ENCODE measurements around the gene GFOD2.

GFOD2 gene

GRCh38 chr16:67654403-67654911, 64.7 kb downstream of the GFOD2 start:
- TF ChIP-seq POLR2A (IDR thresholded peaks at IDR 0.05; ENCODE audit: low read depth, low read length) (no peak), SPI1 (IDR thresholded peaks at IDR 0.05; ENCODE audit: low read depth, low read length) (no peak)
- FAIRE-seq (no peak), DNase-seq (ENCODE audit: insufficient read length, low spot score) (no peak)

- no peak for DNase-seq (ENCODE audit: insufficient read length, low spot score)
- FAIRE-seq, result no peak
- TF ChIP-seq POLR2A (IDR thresholded peaks at IDR 0.05; ENCODE audit: low read depth, low read length), result no peak
- no peak for TF ChIP-seq SPI1 (IDR thresholded peaks at IDR 0.05; ENCODE audit: low read depth, low read length)
- TF ChIP-seq PAX5 (IDR thresholded peaks at IDR 0.05; ENCODE audit: insufficient read depth, low read length, severe bottlenecking), result no peak
- TF ChIP-seq POU2F2 (IDR thresholded peaks at IDR 0.05; ENCODE audit: low read depth, low read length), result no peak
- TF ChIP-seq TAF1 (IDR thresholded peaks at IDR 0.05; ENCODE audit: low read depth, low read length), result no peak
- no peak for TF ChIP-seq POLR2AphosphoS5 (IDR thresholded peaks at IDR 0.05; ENCODE audit: low read depth, low read length)
Measured at GRCh38 chr16:67653789-67654402, 65.2 kb downstream of the GFOD2 start.

- FAIRE-seq, result no peak
- no peak for DNase-seq (ENCODE audit: insufficient read length, low spot score)
- TF ChIP-seq POU2F2 (IDR thresholded peaks at IDR 0.05; ENCODE audit: low read depth, low read length) (no peak), TAF1 (IDR thresholded peaks at IDR 0.05; ENCODE audit: low read depth, low read length) (no peak), POLR2A (IDR thresholded peaks at IDR 0.05; ENCODE audit: low read depth, low read length) (no peak), SPI1 (IDR thresholded peaks at IDR 0.05; ENCODE audit: low read depth, low read length) (no peak), POLR2AphosphoS5 (IDR thresholded peaks at IDR 0.05; ENCODE audit: low read depth, low read length) (no peak), PAX5 (IDR thresholded peaks at IDR 0.05; ENCODE audit: insufficient read depth, low read length, severe bottlenecking) (no peak)
Measured at GRCh38 chr16:67653128-67653788, 65.9 kb downstream of the GFOD2 start.

GRCh38 chr16:67652578-67653127, 66.5 kb downstream of the GFOD2 start:
- no peak for TF ChIP-seq PAX5 (IDR thresholded peaks at IDR 0.05; ENCODE audit: insufficient read depth, low read length, severe bottlenecking)
- TF ChIP-seq TAF1 (IDR thresholded peaks at IDR 0.05; ENCODE audit: low read depth, low read length), result no peak
- no peak for TF ChIP-seq POLR2A (IDR thresholded peaks at IDR 0.05; ENCODE audit: low read depth, low read length)
- no peak for FAIRE-seq
- DNase-seq (ENCODE audit: insufficient read length, low spot score), result no peak

GRCh38 chr16:67651847-67652246, 67.3 kb downstream of the GFOD2 start:
- DNase-seq (ENCODE audit: insufficient read length, low spot score) (no peak), FAIRE-seq (no peak)
- TF ChIP-seq POLR2AphosphoS5 (IDR thresholded peaks at IDR 0.05; ENCODE audit: low read depth, low read length), result no peak
- TF ChIP-seq POU2F2 (IDR thresholded peaks at IDR 0.05; ENCODE audit: low read depth, low read length), result no peak
- TF ChIP-seq PAX5 (IDR thresholded peaks at IDR 0.05; ENCODE audit: insufficient read depth, low read length, severe bottlenecking), result no peak
- TF ChIP-seq POLR2A (IDR thresholded peaks at IDR 0.05; ENCODE audit: low read depth, low read length), result no peak
- no peak for TF ChIP-seq TAF1 (IDR thresholded peaks at IDR 0.05; ENCODE audit: low read depth, low read length)
- TF ChIP-seq SPI1 (IDR thresholded peaks at IDR 0.05; ENCODE audit: low read depth, low read length), result no peak

DNA sequence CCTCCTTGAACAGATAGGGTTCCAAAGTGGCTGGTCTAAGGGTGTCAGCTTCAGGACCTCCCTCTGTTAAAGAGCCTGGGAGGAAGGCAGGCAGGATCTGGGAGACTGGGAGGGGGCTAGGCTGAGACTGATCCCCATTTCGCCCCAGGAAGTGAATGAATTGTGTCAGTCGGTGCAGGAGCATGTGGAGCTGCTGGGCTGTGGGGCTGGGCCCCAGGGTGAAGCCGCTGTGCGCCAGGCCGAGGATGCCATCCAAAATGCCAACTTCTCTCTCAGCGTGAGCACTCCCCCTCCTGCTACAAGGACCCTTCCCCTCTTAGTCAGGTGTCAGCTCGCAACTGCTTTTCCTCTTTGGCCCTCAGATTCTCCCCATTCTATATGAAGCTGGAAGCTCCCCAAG, 68.1 kb downstream of the GFOD2 start:
- TF ChIP-seq SPI1 (IDR thresholded peaks at IDR 0.05; ENCODE audit: low read depth, low read length), result no peak
- no peak for FAIRE-seq
- DNase-seq (ENCODE audit: insufficient read length, low spot score), result no peak

GRCh38 chr16:67650023-67650422, 69.1 kb downstream of the GFOD2 start:
- no peak for TF ChIP-seq TAF1 (IDR thresholded peaks at IDR 0.05; ENCODE audit: low read depth, low read length)
- no peak for TF ChIP-seq SPI1 (IDR thresholded peaks at IDR 0.05; ENCODE audit: low read depth, low read length)
- no peak for TF ChIP-seq POLR2AphosphoS5 (IDR thresholded peaks at IDR 0.05; ENCODE audit: low read depth, low read length)
- TF ChIP-seq POU2F2 (IDR thresholded peaks at IDR 0.05; ENCODE audit: low read depth, low read length), result no peak
- no peak for TF ChIP-seq POLR2A (IDR thresholded peaks at IDR 0.05; ENCODE audit: low read depth, low read length)
- no peak for TF ChIP-seq PAX5 (IDR thresholded peaks at IDR 0.05; ENCODE audit: insufficient read depth, low read length, severe bottlenecking)
- DNase-seq (ENCODE audit: insufficient read length, low spot score), result no peak
- no peak for FAIRE-seq

DNA sequence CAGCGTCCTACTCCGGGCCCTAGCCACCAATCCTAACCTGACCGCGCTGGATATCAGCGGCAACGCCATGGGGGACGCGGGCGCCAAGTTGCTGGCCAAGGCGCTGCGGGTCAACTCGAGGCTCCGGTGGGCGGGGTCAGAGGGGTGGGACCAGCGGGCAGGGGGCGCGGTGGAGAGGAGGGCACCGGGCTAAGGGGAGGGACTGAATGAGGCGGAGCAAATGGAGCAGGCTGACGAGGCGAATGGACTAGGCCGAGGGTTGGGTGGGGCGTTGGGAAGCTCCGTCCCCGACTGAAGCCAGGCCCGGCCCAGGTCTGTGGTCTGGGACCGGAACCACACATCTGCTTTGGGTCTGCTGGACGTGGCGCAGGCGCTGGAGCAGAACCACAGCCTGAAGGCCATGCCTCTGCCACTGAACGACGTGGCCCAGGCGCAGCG, 69.6 kb downstream of the GFOD2 start:
- no peak for FAIRE-seq
- DNase-seq (ENCODE audit: insufficient read length, low spot score), result no peak
- TF ChIP-seq PAX5 (IDR thresholded peaks at IDR 0.05; ENCODE audit: insufficient read depth, low read length, severe bottlenecking), result no peak
- TF ChIP-seq POLR2AphosphoS5 (IDR thresholded peaks at IDR 0.05; ENCODE audit: low read depth, low read length), result no peak
- no peak for TF ChIP-seq POLR2A (IDR thresholded peaks at IDR 0.05; ENCODE audit: low read depth, low read length)
- TF ChIP-seq TAF1 (IDR thresholded peaks at IDR 0.05; ENCODE audit: low read depth, low read length), result no peak
- TF ChIP-seq SPI1 (IDR thresholded peaks at IDR 0.05; ENCODE audit: low read depth, low read length), result no peak
- TF ChIP-seq POU2F2 (IDR thresholded peaks at IDR 0.05; ENCODE audit: low read depth, low read length), result no peak

DNA sequence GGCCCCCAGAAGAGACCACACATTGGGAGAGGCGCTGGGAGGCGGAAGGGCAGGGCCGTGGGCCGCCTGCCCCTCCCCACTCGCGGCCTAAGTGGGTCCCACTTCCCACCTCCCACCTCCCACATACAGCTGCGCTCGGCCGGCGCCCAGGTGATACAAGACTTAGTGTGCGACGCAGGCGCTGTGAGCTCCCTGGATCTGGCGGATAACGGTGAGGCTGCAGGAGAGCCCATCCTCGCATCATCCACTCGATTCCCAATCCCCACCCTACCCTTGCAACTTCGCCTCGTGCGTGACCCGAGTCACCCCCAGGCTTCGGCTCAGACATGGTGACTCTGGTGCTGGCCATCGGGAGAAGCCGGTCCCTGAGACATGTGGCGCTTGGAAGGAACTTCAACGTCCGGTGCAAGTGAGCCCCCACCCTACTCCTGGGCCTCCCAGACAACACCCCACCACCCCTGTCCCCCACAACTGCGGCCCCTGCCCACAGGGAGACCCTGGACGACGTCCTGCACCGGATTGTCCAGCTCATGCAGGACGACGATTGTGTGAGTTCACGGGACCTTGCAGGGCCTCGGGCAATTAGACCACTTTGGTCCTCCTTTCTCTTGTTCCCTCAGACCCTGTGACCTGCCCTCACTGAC, 70.2 kb downstream of the GFOD2 start:
- TF ChIP-seq POU2F2 (IDR thresholded peaks at IDR 0.05; ENCODE audit: low read depth, low read length) (no peak), TAF1 (IDR thresholded peaks at IDR 0.05; ENCODE audit: low read depth, low read length) (no peak), POLR2A (IDR thresholded peaks at IDR 0.05; ENCODE audit: low read depth, low read length) (no peak), PAX5 (IDR thresholded peaks at IDR 0.05; ENCODE audit: insufficient read depth, low read length, severe bottlenecking) (no peak), POLR2AphosphoS5 (IDR thresholded peaks at IDR 0.05; ENCODE audit: low read depth, low read length) (no peak), SPI1 (IDR thresholded peaks at IDR 0.05; ENCODE audit: low read depth, low read length) (no peak)
- no peak for FAIRE-seq
- no peak for DNase-seq (ENCODE audit: insufficient read length, low spot score)
